ENCODE measurements around the gene MTMR11.

GRCh38 chr1:149966405-149966804 lies 29.7 kb upstream of the MTMR11 start:
- TF ChIP-seq POLR2A (IDR thresholded peaks at IDR 0.05; ENCODE audit: low read depth, low read length) (no peak), POLR2AphosphoS5 (IDR thresholded peaks at IDR 0.05; ENCODE audit: low read depth, low read length) (no peak)

Data from GM12892 (cell line).